Measurements from ENCODE around the gene SPP2. TPM values are rescaled to one million over a fixed set of nuclear protein-coding genes. Genes with fewer than 3 reads are reported as not detected.

The SPP2 gene
- total and polyA plus RNA-seq, 2 of the 8 experiments (the other 6 are each of a cell fraction or from before 2014, with no cell fraction given) = not detected

GRCh38 chr2:234107861-234108260 lies 57.4 kb downstream of the SPP2 start:
- Histone ChIP-seq H2BK15ac (ENCODE audit: low read length) (no peak overlapping the region), H2AK5ac (ENCODE audit: low read depth, low read length) (no peak overlapping the region), H3K4me2 (ENCODE audit: insufficient read depth in 1 of 2, low read depth in 2 of 2, low read length in 2 of 2) (no peak overlapping the region), H4K91ac (replicated peaks; ENCODE audit: insufficient read length, low read length) (no peak overlapping the region), H3K4ac (replicated peaks; ENCODE audit: insufficient read length, low read depth, low read length) (no peak overlapping the region), H3K23me2 (ENCODE audit: low read depth, low read length) (no peaks in the 10 kb centered on the region), H3K79me2 (ENCODE audit: control insufficient read depth in 1 of 2, insufficient read depth in 2 of 2, low read length in 2 of 2) (no peaks in the 10 kb centered on the region), H3K18ac (ENCODE audit: extremely low read depth, low read length) (no peak overlapping the region), H3K9me3 (ENCODE audit: insufficient read depth in 2 of 2, low read depth in 1 of 2, low read length in 1 of 2) (no peaks in the 10 kb centered on the region), H3K79me1 (ENCODE audit: low read depth, low read length) (no peaks in the 10 kb centered on the region), H2BK20ac (ENCODE audit: low read length) (no peak overlapping the region), H4K20me1 (replicated peaks in 1 of 2; ENCODE audit: control insufficient read depth in 1 of 2, insufficient read depth in 2 of 2, low read length in 2 of 2) (no peaks in the 10 kb centered on the region), H3K9ac (replicated peaks in 1 of 4; ENCODE audit: extremely low read depth in 1 of 4, low read depth in 3 of 4, low read length in 3 of 4) (no peak overlapping the region), H2AFZ (ENCODE audit: low read length) (no peak overlapping the region), H2BK120ac (replicated peaks; ENCODE audit: low read depth, low read length) (no peak overlapping the region), H2BK12ac (ENCODE audit: low read depth, low read length) (no peak overlapping the region), H4K5ac (ENCODE audit: insufficient read length, low read depth, low read length) (no peak overlapping the region), H3K27ac (ENCODE audit: low read depth, low read length) (no peak overlapping the region), H3K23ac (ENCODE audit: insufficient read length) (no peak overlapping the region), H3K4me1 (replicated peaks in 1 of 4; ENCODE audit: control insufficient read depth in 3 of 4, insufficient read depth in 4 of 4, low read length in 3 of 4) (no peaks in the 10 kb centered on the region), H3K4me3 (ENCODE audit: extremely low read depth in 1 of 4, insufficient read depth in 2 of 4, low read depth in 3 of 4, low read length in 4 of 4) (no peak overlapping the region), H3K14ac (ENCODE audit: insufficient read length) (no peak overlapping the region), H3K27me3 (replicated peaks in 1 of 4; ENCODE audit: control insufficient read depth in 3 of 4, extremely low read depth in 1 of 4, insufficient read depth in 3 of 4, low read length in 3 of 4) (no peaks in the 10 kb centered on the region), H3K36me3 (ENCODE audit: control insufficient read depth in 2 of 4, insufficient read depth in 4 of 4, low read length in 3 of 4) (no peaks in the 10 kb centered on the region), H3K56ac (replicated peaks; ENCODE audit: insufficient read length, low read depth, low read length) (no peak overlapping the region), H4K8ac (ENCODE audit: extremely low read depth, insufficient read depth, low read length) (no peak overlapping the region), H2BK5ac (ENCODE audit: low read depth, low read length) (no peak overlapping the region)
- DNase-seq (ENCODE audit: low read depth in 1 of 2, low spot score in 2 of 2) (no peak), FAIRE-seq (no peak)
- WGBS, 2 experiments (ENCODE audit: extremely low coverage in 1 of 2, insufficient coverage in 1 of 2, insufficient read length in 1 of 2, insufficient replicate concordance in 2 of 2, low coverage in 1 of 2, low lambda C conversion rate in 2 of 2, missing lambda C conversion rate in 1 of 2) = 83% methylated on average over 1 of the region's 1 CpG; no CpG with 5 or more reads in 1 of the 2 experiments
- TF ChIP-seq CEBPB (IDR thresholded peaks at IDR 0.05; ENCODE audit: low read depth, low read length) (no peak), RAD21 (IDR thresholded peaks at IDR 0.05 in 1 of 2, conservative IDR thresholded peaks at IDR 0.05 in 1 of 2; ENCODE audit: low read depth in 2 of 2, low read length in 2 of 2) (no peak), EZH2 (IDR thresholded peaks at IDR 0.05; ENCODE audit: low read depth, low read length, severe bottlenecking) (no peak)
- CTCF ChIA-PET (ENCODE audit: partially characterized antibody) = interaction anchor here (1.0 kb wide), 1 partner anchor 23 kb away, joined by 3 read pairs; no protein-coding TSS in a partner anchor
- POLR2A ChIA-PET (ENCODE audit: partially characterized antibody) = no interaction called here

Measured in H1 (cell line).